Measurements from ENCODE around the gene NRIP2. TPM values are rescaled to one million over a fixed set of nuclear protein-coding genes. Genes with fewer than 3 reads are reported as not detected.

NRIP2 gene
- total RNA-seq, 1 experiment from 2014 or later: not detected

DNA sequence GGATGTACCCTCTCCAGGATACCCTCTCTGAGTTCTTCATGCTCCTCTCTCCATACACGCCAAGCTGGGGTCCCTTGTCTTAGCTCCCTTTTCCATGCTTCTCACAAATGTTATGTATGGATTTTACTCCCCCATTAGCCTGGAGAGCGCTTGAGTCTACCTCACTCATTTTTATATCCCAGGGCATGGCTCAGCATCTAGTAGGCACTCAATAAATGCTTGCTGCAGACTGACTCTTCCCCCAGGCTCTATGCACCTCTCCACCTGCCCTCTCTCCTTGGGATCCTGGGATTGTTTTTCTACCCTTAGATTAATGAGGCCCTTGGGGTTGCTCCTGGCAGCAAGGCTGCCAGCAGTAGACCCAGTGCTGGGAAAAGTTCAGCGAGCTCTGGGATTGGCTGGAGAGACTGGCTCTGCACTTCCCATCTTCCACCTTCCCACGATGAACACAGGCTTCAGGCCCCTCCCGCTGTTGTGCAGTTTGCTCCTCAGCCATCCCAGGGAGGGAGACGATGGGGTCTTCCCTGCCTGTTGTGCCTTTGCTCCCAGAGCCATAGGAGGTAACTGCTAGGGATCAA lies 2.2 kb downstream of the NRIP2 start:
- H3K9me3 ChIP-seq (ENCODE audit: control insufficient read depth, insufficient read depth, low read depth, low read length): no peaks in the 10 kb centered on the region
- POLR2A ChIA-PET: no interaction called here
- CTCF ChIA-PET: no interaction called here
- no peak overlapping the region for H3K27ac ChIP-seq (ENCODE audit: low read length)
- BruUV-seq (replicated peaks): no TSS peak
- H3K27me3 ChIP-seq (ENCODE audit: control insufficient read depth, insufficient read depth, low read length): no peaks in the 10 kb centered on the region
- H3K4me3 ChIP-seq (ENCODE audit: low read depth in 2 of 2, low read length in 2 of 2): no peak overlapping the region
- in situ Hi-C loops (cut with HindIII; ENCODE audit: low pct_unique_long_range_greater_than_20kb, low sequenced_read_pairs): no loop called here
- ATAC-seq: no peak
- intact Hi-C loops (cut with micrococcal nuclease; ENCODE audit: unreplicated experiment): no loop called here
- TF ChIP-seq POLR2AphosphoS5 (IDR thresholded peaks at IDR 0.05; ENCODE audit: low read depth, low read length) (no peak), TCF7L2 (IDR thresholded peaks at IDR 0.05; ENCODE audit: low read depth, low read length) (no peak), SIN3A (IDR thresholded peaks at IDR 0.05; ENCODE audit: borderline replicate concordance, insufficient read depth, low read depth, low read length) (no peak)
- TF ChIP-seq, protein P1, sequence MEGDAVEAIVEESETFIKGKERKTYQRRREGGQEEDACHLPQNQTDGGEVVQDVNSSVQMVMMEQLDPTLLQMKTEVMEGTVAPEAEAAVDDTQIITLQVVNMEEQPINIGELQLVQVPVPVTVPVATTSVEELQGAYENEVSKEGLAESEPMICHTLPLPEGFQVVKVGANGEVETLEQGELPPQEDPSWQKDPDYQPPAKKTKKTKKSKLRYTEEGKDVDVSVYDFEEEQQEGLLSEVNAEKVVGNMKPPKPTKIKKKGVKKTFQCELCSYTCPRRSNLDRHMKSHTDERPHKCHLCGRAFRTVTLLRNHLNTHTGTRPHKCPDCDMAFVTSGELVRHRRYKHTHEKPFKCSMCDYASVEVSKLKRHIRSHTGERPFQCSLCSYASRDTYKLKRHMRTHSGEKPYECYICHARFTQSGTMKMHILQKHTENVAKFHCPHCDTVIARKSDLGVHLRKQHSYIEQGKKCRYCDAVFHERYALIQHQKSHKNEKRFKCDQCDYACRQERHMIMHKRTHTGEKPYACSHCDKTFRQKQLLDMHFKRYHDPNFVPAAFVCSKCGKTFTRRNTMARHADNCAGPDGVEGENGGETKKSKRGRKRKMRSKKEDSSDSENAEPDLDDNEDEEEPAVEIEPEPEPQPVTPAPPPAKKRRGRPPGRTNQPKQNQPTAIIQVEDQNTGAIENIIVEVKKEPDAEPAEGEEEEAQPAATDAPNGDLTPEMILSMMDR (IDR thresholded peaks at IDR 0.05): no peak
- TF ChIP-seq, protein P2, sequence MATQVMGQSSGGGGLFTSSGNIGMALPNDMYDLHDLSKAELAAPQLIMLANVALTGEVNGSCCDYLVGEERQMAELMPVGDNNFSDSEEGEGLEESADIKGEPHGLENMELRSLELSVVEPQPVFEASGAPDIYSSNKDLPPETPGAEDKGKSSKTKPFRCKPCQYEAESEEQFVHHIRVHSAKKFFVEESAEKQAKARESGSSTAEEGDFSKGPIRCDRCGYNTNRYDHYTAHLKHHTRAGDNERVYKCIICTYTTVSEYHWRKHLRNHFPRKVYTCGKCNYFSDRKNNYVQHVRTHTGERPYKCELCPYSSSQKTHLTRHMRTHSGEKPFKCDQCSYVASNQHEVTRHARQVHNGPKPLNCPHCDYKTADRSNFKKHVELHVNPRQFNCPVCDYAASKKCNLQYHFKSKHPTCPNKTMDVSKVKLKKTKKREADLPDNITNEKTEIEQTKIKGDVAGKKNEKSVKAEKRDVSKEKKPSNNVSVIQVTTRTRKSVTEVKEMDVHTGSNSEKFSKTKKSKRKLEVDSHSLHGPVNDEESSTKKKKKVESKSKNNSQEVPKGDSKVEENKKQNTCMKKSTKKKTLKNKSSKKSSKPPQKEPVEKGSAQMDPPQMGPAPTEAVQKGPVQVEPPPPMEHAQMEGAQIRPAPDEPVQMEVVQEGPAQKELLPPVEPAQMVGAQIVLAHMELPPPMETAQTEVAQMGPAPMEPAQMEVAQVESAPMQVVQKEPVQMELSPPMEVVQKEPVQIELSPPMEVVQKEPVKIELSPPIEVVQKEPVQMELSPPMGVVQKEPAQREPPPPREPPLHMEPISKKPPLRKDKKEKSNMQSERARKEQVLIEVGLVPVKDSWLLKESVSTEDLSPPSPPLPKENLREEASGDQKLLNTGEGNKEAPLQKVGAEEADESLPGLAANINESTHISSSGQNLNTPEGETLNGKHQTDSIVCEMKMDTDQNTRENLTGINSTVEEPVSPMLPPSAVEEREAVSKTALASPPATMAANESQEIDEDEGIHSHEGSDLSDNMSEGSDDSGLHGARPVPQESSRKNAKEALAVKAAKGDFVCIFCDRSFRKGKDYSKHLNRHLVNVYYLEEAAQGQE (IDR thresholded peaks at IDR 0.05; ENCODE audit: insufficient read depth in 1 of 2, low read depth in 2 of 2, low read length in 1 of 2): no peak
- no peaks in the 10 kb centered on the region for H3K4me1 ChIP-seq (ENCODE audit: control insufficient read depth, insufficient read depth, low read length)
- H3K36me3 ChIP-seq (ENCODE audit: control insufficient read depth, insufficient read depth, low read length): no peaks in the 10 kb centered on the region
- DNase-seq (ENCODE audit: low read depth, low spot score): no peak

DNA sequence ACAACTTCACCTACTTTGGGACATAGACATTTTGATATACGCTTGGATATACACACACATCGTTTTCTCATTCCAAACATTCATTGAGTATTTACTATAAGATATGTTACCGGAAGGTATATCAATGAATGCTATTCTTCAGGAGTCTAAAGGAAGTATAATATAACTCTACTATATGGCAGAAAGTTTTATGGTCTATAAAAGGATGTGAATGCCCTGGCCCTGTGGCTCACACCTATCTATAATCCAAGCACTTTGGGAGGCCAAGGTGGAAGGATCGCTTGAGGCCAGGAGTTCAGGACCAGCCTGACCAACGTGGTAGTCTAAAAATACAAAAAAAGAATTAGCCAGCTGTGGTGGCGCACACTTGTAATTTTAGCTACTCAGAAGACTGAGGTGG lies 5.6 kb downstream of the NRIP2 start:
- BruUV-seq (replicated peaks): no TSS peak
- no peaks in the 10 kb centered on the region for H3K4me1 ChIP-seq (ENCODE audit: control insufficient read depth, insufficient read depth, low read length)
- DNase-seq (ENCODE audit: low read depth, low spot score) (no peak), ATAC-seq (no peak)
- H3K4me3 ChIP-seq (ENCODE audit: low read depth in 2 of 2, low read length in 2 of 2): no peak overlapping the region
- H3K36me3 ChIP-seq (ENCODE audit: control insufficient read depth, insufficient read depth, low read length): 0 out of 2 replicates have a peak, but pooled peaks cover under 1% of the 10 kb centered on the region
- no peak for TF ChIP-seq SIN3A (IDR thresholded peaks at IDR 0.05; ENCODE audit: borderline replicate concordance, insufficient read depth, low read depth, low read length)
- TF ChIP-seq, protein P1 (IDR thresholded peaks at IDR 0.05): no peak
- TF ChIP-seq, protein P2 (IDR thresholded peaks at IDR 0.05; ENCODE audit: insufficient read depth in 1 of 2, low read depth in 2 of 2, low read length in 1 of 2): no peak
- intact Hi-C loops (cut with micrococcal nuclease; ENCODE audit: unreplicated experiment): no loop called here
- H3K9me3 ChIP-seq (ENCODE audit: control insufficient read depth, insufficient read depth, low read depth, low read length): no peaks in the 10 kb centered on the region
- ChIA-PET POLR2A (interaction anchor here (0.7 kb wide), 1 partner anchor 150 kb away, joined by 3 read pairs; no protein-coding TSS in a partner anchor), CTCF (no interaction called here)
- H3K27ac ChIP-seq (ENCODE audit: low read length): no peak overlapping the region
- no peaks in the 10 kb centered on the region for H3K27me3 ChIP-seq (ENCODE audit: control insufficient read depth, insufficient read depth, low read length)
- in situ Hi-C loops (cut with HindIII; ENCODE audit: low pct_unique_long_range_greater_than_20kb, low sequenced_read_pairs): no loop called here

All from Panc1 (cell line).